ENCODE data around the gene ARNT2.

ARNT2 gene

GRCh38 chr15:80564056-80564455 lies 159.9 kb downstream of the ARNT2 start:
- TF ChIP-seq TCF4 (CRISPR knock-in tag; IDR thresholded peaks at IDR 0.05; ENCODE audit: borderline replicate concordance) (no peak), ISL1 (CRISPR knock-in tag; IDR thresholded peaks at IDR 0.05) (no peak), ZFP30 (CRISPR knock-in tag; IDR thresholded peaks at IDR 0.05) (no peak), ZNF70 (CRISPR knock-in tag; IDR thresholded peaks at IDR 0.05) (no peak), ZC3H10 (CRISPR knock-in tag; IDR thresholded peaks at IDR 0.05) (no peak), ARNTL (CRISPR knock-in tag; IDR thresholded peaks at IDR 0.05; ENCODE audit: borderline replicate concordance, low read depth) (no peak), ESRRG (CRISPR knock-in tag; IDR thresholded peaks at IDR 0.05) (no peak), PPARA (CRISPR knock-in tag; IDR thresholded peaks at IDR 0.05; ENCODE audit: borderline replicate concordance) (no peak), SNAI2 (CRISPR knock-in tag; IDR thresholded peaks at IDR 0.05) (no peak), OSR1 (CRISPR knock-in tag; IDR thresholded peaks at IDR 0.05) (no peak)
- no peak for ATAC-seq

GRCh38 chr15:80565398-80565797 lies 161.2 kb downstream of the ARNT2 start:
- no peak for ATAC-seq
- TF ChIP-seq ZNF565 (CRISPR knock-in tag; conservative IDR thresholded peaks at IDR 0.05; ENCODE audit: low read depth) (no peak), BACH2 (CRISPR knock-in tag; IDR thresholded peaks at IDR 0.05; ENCODE audit: borderline replicate concordance) (no peak), ARNTL (CRISPR knock-in tag; IDR thresholded peaks at IDR 0.05; ENCODE audit: borderline replicate concordance, low read depth) (no peak), POU6F1 (CRISPR knock-in tag; IDR thresholded peaks at IDR 0.05; ENCODE audit: borderline replicate concordance, low read depth) (no peak), ZFP3 (CRISPR knock-in tag; IDR thresholded peaks at IDR 0.05) (no peak), TOX (CRISPR knock-in tag; IDR thresholded peaks at IDR 0.05; ENCODE audit: borderline replicate concordance) (no peak), GLIS3 (CRISPR knock-in tag; IDR thresholded peaks at IDR 0.05) (no peak)

GRCh38 chr15:80565988-80566387 lies 161.8 kb downstream of the ARNT2 start:
- no peak for ATAC-seq
- TF ChIP-seq ISL1 (CRISPR knock-in tag; IDR thresholded peaks at IDR 0.05) (no peak), ARNTL (CRISPR knock-in tag; IDR thresholded peaks at IDR 0.05; ENCODE audit: borderline replicate concordance, low read depth) (no peak), ZFP30 (CRISPR knock-in tag; IDR thresholded peaks at IDR 0.05) (no peak), OSR1 (CRISPR knock-in tag; IDR thresholded peaks at IDR 0.05) (no peak), GLIS3 (CRISPR knock-in tag; IDR thresholded peaks at IDR 0.05) (no peak), TSHZ2 (CRISPR knock-in tag; IDR thresholded peaks at IDR 0.05) (no peak), CREB5 (CRISPR knock-in tag; IDR thresholded peaks at IDR 0.05; ENCODE audit: low read depth) (no peak), ZNF565 (CRISPR knock-in tag; conservative IDR thresholded peaks at IDR 0.05; ENCODE audit: low read depth) (no peak), RARB (CRISPR knock-in tag; IDR thresholded peaks at IDR 0.05) (no peak), ZFP3 (CRISPR knock-in tag; IDR thresholded peaks at IDR 0.05) (no peak), ESRRG (CRISPR knock-in tag; IDR thresholded peaks at IDR 0.05) (no peak), TOX (CRISPR knock-in tag; IDR thresholded peaks at IDR 0.05; ENCODE audit: borderline replicate concordance) (no peak), ZC3H10 (CRISPR knock-in tag; IDR thresholded peaks at IDR 0.05) (no peak), CSDC2 (CRISPR knock-in tag; IDR thresholded peaks at IDR 0.05) (no peak), ZNF8 (CRISPR knock-in tag; IDR thresholded peaks at IDR 0.05) (no peak), TCF4 (CRISPR knock-in tag; IDR thresholded peaks at IDR 0.05; ENCODE audit: borderline replicate concordance) (no peak), POU6F1 (CRISPR knock-in tag; IDR thresholded peaks at IDR 0.05; ENCODE audit: borderline replicate concordance, low read depth) (no peak), BACH2 (CRISPR knock-in tag; IDR thresholded peaks at IDR 0.05; ENCODE audit: borderline replicate concordance) (no peak), SNAI2 (CRISPR knock-in tag; IDR thresholded peaks at IDR 0.05) (no peak)

- ATAC-seq = peak; percentile 98
- no peak for TF ChIP-seq CSDC2 (CRISPR knock-in tag; IDR thresholded peaks at IDR 0.05)
These were observed 163.6 kb downstream of the ARNT2 start for GRCh38 chr15:80567721-80568157.
